Measurements from ENCODE around the gene ELP4. TPM values are rescaled to one million over a fixed set of nuclear protein-coding genes. Genes with fewer than 3 reads are reported as not detected.

The ELP4 gene
- total RNA-seq, 1 donor from 2014 or later: 16.7 TPM

- TF ChIP-seq CTCF (conservative IDR thresholded peaks at IDR 0.05; ENCODE audit: low read depth, low read length): no peak
- H3K4me3 ChIP-seq (ENCODE audit: low read depth, low read length): no peak overlapping the region
- DNase-seq (ENCODE audit: low read depth): no peak
These were observed 315.6 kb downstream of the ELP4 start for GRCh38 chr11:31824879-31825837.

- H3K4me3 ChIP-seq (ENCODE audit: low read depth, low read length): no peak overlapping the region
- no peak for DNase-seq (ENCODE audit: low read depth)
- TF ChIP-seq CTCF (conservative IDR thresholded peaks at IDR 0.05; ENCODE audit: low read depth, low read length): no peak
These were observed 316.4 kb downstream of the ELP4 start for GRCh38 chr11:31825838-31826484.

GRCh38 chr11:31826536-31827438 lies 317.2 kb downstream of the ELP4 start:
- no peak overlapping the region for H3K4me3 ChIP-seq (ENCODE audit: low read depth, low read length)
- no peak for TF ChIP-seq CTCF (conservative IDR thresholded peaks at IDR 0.05; ENCODE audit: low read depth, low read length)
- DNase-seq (ENCODE audit: low read depth): no peak

GRCh38 chr11:31827455-31828206 lies 318.1 kb downstream of the ELP4 start:
- no peak for DNase-seq (ENCODE audit: low read depth)
- H3K4me3 ChIP-seq (ENCODE audit: low read depth, low read length): no peak overlapping the region
- no peak for TF ChIP-seq CTCF (conservative IDR thresholded peaks at IDR 0.05; ENCODE audit: low read depth, low read length)

- H3K4me3 ChIP-seq (ENCODE audit: low read depth, low read length): no peak overlapping the region
- DNase-seq (ENCODE audit: low read depth): no peak
- TF ChIP-seq CTCF (conservative IDR thresholded peaks at IDR 0.05; ENCODE audit: low read depth, low read length): no peak
These were observed 318.6 kb downstream of the ELP4 start for GRCh38 chr11:31828217-31828616.

- TF ChIP-seq CTCF (conservative IDR thresholded peaks at IDR 0.05; ENCODE audit: low read depth, low read length): no peak
- H3K4me3 ChIP-seq (ENCODE audit: low read depth, low read length): no peak overlapping the region
- DNase-seq (ENCODE audit: low read depth): no peak
These were observed 320.8 kb downstream of the ELP4 start for GRCh38 chr11:31830406-31830805.

All from epithelial cell of proximal tubule (primary cell).